NB4 (cell line): Measurements from ENCODE around the gene VIT.

Experiments used
- MYC ChIP-seq: IDR thresholded peaks from 2 replicates; pipeline ENCODE4 v1.6.1; 2011; ENCODE audit warnings: low read depth, low read length
- POLR2A ChIP-seq: IDR thresholded peaks from 2 replicates; pipeline ENCODE4 v1.6.1; 2011; ENCODE audit warnings: mild to moderate bottlenecking; ENCODE audit not compliant: insufficient read length; ENCODE audit errors: extremely low read depth
- TF ChIP-seq, protein P1 (sequence below): IDR thresholded peaks from one replicate; pipeline ENCODE4 v1.5.1; 2012; ENCODE audit warnings: low read depth, low read length
- TF ChIP-seq, protein P2 (sequence below): IDR thresholded peaks from 2 replicates; pipeline ENCODE4 v1.6.1; 2011; ENCODE audit warnings: low read depth, low read length

GRCh38 chr2:36781907-36782720 is 85.6 kb downstream of the VIT start:
- TF ChIP-seq MYC (no peak), POLR2A (no peak)
- TF ChIP-seq, protein P1, sequence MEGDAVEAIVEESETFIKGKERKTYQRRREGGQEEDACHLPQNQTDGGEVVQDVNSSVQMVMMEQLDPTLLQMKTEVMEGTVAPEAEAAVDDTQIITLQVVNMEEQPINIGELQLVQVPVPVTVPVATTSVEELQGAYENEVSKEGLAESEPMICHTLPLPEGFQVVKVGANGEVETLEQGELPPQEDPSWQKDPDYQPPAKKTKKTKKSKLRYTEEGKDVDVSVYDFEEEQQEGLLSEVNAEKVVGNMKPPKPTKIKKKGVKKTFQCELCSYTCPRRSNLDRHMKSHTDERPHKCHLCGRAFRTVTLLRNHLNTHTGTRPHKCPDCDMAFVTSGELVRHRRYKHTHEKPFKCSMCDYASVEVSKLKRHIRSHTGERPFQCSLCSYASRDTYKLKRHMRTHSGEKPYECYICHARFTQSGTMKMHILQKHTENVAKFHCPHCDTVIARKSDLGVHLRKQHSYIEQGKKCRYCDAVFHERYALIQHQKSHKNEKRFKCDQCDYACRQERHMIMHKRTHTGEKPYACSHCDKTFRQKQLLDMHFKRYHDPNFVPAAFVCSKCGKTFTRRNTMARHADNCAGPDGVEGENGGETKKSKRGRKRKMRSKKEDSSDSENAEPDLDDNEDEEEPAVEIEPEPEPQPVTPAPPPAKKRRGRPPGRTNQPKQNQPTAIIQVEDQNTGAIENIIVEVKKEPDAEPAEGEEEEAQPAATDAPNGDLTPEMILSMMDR: no peak
- TF ChIP-seq, protein P2, sequence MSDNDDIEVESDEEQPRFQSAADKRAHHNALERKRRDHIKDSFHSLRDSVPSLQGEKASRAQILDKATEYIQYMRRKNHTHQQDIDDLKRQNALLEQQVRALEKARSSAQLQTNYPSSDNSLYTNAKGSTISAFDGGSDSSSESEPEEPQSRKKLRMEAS: no peak
